OCI-M1 (cell line): Measurements from ENCODE around the gene WSCD1.

Experiments used
- DNase-seq: peaks from one replicate; lab custom pipeline; 2025; lab: John Stamatoyannopoulos, UW

WSCD1 gene

DNA sequence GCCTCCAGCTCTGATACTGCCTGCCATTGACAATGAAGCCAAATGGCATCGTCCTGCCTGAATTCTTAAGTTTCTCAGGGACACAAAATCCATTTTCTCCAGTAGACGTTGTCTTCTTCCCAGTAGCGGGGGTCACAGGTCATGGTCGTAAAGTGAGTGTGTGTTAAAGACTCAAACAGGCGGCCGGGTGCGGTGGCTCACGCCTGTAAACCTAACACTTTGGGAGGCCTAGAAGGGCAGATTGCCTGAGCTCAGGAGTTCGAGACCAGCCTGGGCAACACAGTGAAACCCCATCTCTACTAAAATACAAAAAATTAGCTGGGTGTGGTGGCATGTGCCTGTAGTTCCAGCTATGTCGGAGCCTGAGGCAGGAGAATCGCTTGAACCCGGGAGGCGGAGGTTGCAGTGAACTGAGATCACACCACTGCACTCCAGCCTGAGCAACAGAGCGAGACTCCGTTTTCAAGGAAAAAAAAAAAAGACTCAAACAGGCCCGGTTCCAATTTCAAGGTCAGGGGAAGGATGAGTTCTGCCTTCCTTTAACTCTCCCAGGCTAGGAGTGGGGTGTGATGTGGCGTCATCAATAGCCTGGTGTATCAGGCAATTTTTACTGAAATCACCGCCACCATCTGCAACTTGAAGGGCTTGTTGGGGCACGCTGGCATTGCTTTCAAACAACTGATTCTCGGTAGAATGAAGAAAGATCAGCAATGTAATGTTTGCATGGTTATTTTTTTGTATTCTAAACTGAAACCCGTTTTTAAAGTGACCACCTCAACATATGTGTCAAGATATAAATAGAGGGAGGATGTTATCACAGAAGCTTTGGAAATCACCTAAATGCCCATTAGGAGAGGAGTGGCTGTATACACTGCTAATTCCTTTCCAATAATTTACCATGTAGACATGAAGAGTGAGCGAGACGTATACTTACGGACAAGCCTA lies 91.0 kb downstream of the WSCD1 start:
- no peak for DNase-seq

DNA sequence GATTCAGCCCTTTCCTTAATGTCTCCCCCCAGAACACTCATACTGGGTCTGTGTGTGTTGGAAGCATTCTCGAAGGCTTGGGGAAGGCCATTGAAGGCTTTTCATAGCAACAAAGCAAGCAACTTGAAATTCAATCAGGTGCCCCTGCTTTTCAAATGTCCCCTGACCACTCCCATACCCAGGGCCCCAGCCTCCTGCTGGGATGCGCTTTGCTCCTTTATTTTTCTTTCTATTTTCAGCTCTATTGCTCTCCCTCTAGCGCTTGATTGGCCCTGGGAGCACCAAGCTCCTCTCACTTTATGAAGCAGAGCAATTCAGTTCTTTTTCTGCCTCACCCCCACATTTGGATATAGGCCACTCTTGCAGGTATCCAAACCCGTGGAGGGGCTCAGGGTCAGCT lies 92.0 kb downstream of the WSCD1 start:
- no peak for DNase-seq

GRCh38 chr17:6162892-6163291 lies 92.7 kb downstream of the WSCD1 start:
- no peak for DNase-seq

DNA sequence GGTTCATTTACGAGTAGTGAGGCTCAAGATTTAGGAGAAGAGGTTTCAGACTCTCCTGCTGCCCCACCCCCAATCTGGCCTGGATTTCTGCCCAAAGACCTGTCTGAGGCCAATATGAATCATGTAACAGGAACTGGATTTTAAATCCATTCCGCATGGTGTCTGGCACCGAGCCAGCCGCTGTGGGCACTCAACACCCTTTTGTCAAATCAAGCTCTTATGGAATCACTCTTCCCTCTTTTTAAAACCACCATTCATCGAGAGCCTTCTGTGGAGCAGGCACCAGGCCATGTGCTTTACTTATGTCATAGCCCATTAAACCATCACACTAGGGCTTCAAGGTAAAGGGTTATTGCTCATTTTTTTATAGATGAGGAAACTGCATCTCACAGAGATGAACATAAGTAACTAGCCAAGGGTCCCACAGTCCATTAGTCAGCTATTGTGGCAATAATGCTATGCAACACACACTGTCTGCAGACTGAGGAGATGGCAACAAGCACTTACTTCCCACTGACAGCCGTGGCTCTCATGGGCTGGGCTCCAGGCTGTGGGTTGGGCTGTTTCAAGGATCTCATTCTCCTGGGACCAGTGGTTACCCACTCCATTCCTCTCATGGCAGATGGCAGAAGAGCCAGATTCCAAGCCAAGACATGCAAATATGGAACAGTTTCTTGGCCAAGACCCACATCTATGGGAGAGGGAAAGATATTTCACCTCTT lies 93.6 kb downstream of the WSCD1 start:
- DNase-seq: no peak

DNA sequence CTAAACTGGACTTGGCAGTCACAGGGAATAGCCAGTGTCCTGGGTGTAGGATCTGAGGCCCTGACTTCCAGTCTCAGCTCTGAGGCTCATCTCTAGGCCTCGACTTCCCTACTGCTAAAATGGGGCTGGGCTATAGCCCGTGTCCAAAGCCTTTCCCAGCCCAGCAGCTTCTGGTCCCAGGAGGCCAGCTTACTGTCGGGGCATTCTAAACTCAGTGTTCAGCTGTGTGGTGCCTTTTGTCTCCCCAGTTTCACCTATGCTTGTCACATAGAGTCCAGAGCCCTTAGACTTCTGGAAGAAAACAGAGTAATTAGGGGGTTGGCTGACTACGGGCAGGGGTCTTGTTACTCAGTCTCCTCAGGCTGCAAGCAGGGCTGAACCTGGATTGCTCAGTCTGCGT lies 94.8 kb downstream of the WSCD1 start:
- DNase-seq: no peak

DNA sequence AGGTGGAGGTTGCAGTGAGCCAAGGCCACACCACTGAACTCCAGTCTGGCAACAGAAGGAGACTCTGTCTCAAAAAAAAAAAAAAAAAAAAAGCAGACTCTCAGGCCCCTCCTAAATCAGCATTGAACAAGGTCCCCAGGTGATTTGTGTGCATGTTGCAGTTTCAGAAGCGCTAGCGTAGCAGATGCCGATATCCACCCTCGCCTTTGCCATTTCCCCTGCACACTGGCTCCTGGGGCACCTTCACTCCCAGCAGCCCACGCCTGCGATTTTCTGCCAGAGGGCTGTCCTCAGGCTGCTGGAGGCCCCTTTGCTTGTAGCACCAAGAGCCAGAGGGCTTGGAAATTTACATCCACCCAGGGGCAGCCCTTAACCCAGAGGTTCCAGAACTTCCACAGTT lies 95.6 kb downstream of the WSCD1 start:
- DNase-seq: no peak

DNA sequence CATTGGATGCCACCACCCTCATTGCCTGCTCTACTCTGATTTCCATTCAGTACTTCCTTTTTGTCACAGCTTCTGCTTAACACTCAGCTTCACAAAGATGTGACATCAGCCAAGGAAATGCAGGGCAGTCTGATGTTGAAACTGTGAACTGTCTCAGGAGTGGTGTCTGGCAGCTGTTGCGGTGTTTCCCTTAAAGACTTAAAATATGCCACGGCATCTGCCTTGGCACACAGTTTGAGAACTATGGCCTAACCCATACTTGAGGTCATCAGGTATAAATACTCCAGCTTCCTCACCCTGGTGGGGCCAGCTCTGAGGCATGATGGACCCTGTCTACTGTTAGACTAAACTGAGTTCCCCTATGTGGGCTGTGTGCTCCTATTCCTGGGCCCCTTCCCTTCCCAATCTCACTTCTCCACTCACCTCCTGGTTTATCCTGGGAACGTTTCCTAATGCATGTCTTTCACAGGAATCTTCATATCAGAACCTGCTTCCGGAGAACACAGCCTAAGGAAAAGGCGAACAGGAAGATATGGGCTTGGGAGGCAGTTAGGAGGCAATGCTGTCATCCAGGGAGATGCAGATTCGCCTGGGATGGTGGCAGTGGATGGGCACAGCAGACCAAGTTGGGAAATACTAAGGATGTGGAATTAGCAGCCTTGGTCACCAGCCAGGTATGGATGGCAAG lies 96.5 kb downstream of the WSCD1 start:
- DNase-seq: no peak

- no peak for DNase-seq
These were observed 98.1 kb downstream of the WSCD1 start for GRCh38 chr17:6168296-6168695.

GRCh38 chr17:6170349-6170748 lies 100.2 kb downstream of the WSCD1 start:
- DNase-seq: no peak

DNA sequence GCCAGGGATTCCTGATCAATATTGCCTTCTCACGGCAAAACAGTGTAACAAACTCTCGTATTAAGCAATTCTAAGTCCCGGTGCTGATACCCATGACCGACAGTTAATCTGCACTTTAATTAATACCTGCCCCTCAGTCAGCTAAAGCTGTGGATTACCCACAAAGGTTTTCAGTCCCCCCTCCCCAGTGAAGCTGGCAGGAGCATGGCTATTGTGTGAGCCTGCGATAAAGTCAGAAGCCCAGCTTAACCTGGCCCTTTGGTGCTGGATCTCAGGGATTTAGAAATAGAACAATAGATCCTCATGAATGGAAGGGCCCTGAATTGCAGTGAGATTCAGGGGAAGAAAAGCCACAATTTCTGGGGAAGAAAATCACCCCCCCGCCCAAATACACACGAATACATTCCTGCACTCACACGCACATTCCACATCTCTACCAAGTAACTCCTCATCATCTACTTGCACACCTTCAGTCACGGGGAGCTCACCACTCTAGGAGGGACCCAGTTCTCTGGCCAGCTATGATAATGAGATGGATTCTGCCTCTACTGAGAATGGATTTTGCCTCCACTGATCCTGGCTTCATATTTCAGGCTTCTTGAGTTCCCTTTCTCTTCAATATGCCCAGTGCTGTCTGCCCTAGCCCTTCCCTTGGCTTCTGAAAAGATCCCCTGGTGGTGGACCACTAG lies 102.6 kb downstream of the WSCD1 start:
- DNase-seq: no peak

DNA sequence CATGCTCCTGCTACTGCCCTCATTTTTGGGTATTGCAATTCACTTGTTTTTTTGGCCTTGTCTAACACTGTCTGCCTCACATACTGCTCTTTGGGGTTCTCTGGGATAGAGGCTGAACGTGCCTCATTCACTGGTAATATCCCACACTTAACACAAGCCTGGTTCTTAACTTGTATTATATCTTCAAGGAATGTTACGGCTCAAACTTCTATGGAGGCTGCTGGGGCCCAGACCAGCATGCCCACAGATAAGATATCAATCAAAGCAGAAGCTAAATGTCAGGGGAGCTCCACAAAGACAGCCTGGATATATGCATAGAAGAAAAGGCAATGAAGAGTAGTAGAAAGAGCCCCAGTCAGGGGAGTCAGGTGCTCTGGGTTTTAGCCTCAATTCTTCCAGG lies 103.5 kb downstream of the WSCD1 start:
- DNase-seq: no peak
